WTC11 (cell line): ENCODE data around the gene METTL1. TPM values are rescaled to one million over a fixed set of nuclear protein-coding genes. Genes with fewer than 3 reads are reported as not detected.

Source experiments
- ATF1 ChIP-seq: sonication (generic); formaldehyde crosslinking; IDR thresholded peaks from 2 replicates; pipeline ENCODE4 v1.8.1; 2023; ENCODE audit warnings: mild to moderate bottlenecking, moderate library complexity, missing genetic modification reagents
- CTCF ChIP-seq: fragments of 200-600 bp; IDR thresholded peaks from 2 replicates; pipeline ENCODE4 v1.8.0; 2022; ENCODE audit warnings: antibody characterized with exemption
- ELF4 ChIP-seq: sonication (generic); formaldehyde crosslinking; IDR thresholded peaks from 2 replicates; pipeline ENCODE4 v1.8.1; 2022; ENCODE audit warnings: low read depth, mild to moderate bottlenecking, moderate library complexity, missing genetic modification reagents
- ESRRA ChIP-seq: sonication (generic); formaldehyde crosslinking; IDR thresholded peaks from 2 replicates; pipeline ENCODE4 v1.8.1; 2022; ENCODE audit warnings: mild to moderate bottlenecking, missing genetic modification reagents, borderline replicate concordance
- ETV6 ChIP-seq: sonication (generic); formaldehyde crosslinking; IDR thresholded peaks from 2 replicates; pipeline ENCODE4 v1.8.1; 2022; ENCODE audit warnings: mild to moderate bottlenecking, missing genetic modification reagents
- FOXP1 ChIP-seq: sonication (generic); formaldehyde crosslinking; IDR thresholded peaks from 2 replicates; pipeline ENCODE4 v1.8.0; 2022; ENCODE audit warnings: missing genetic modification reagents, mild to moderate bottlenecking, moderate library complexity, borderline replicate concordance
- GTF2I ChIP-seq: fragments of 250-450 bp; sonication (Bioruptor Pico); conservative IDR thresholded peaks from 2 replicates; pipeline ENCODE4 v1.4.0; 2021; ENCODE audit warnings: mild to moderate bottlenecking
- IRF1 ChIP-seq: sonication (generic); formaldehyde crosslinking; IDR thresholded peaks from 2 replicates; pipeline ENCODE4 v1.8.0; 2023; ENCODE audit warnings: missing genetic modification reagents
- IRF2 ChIP-seq: sonication (generic); formaldehyde crosslinking; IDR thresholded peaks from 2 replicates; pipeline ENCODE4 v1.8.0; 2022; ENCODE audit warnings: low read depth, missing genetic modification reagents, borderline replicate concordance
- MYBL2 ChIP-seq: sonication (generic); formaldehyde crosslinking; IDR thresholded peaks from 2 replicates; pipeline ENCODE4 v1.8.1; 2023; ENCODE audit warnings: mild to moderate bottlenecking, moderate library complexity, missing genetic modification reagents
- OVOL2 ChIP-seq: fragments of 250-450 bp; sonication (Bioruptor Pico); IDR thresholded peaks from 2 replicates; pipeline ENCODE4 v1.9.0; 2021; ENCODE audit warnings: mild to moderate bottlenecking, borderline replicate concordance
- PRDM15 ChIP-seq: sonication (generic); formaldehyde crosslinking; IDR thresholded peaks from 2 replicates; pipeline ENCODE4 v1.8.0; 2022; ENCODE audit warnings: missing genetic modification reagents
- RORB ChIP-seq: fragments of 250-450 bp; sonication (Bioruptor Pico); IDR thresholded peaks from 2 replicates; pipeline ENCODE4 v1.9.0; 2021; ENCODE audit warnings: mild to moderate bottlenecking
- TEAD4 ChIP-seq: sonication (generic); formaldehyde crosslinking; IDR thresholded peaks from 2 replicates; pipeline ENCODE4 v1.8.0; 2022; ENCODE audit warnings: mild to moderate bottlenecking, missing genetic modification reagents
- USF1 ChIP-seq: sonication (generic); formaldehyde crosslinking; IDR thresholded peaks from 2 replicates; pipeline ENCODE4 v1.8.0; 2022; ENCODE audit warnings: mild to moderate bottlenecking, missing genetic modification reagents
- ZNF232 ChIP-seq: sonication (generic); formaldehyde crosslinking; IDR thresholded peaks from 2 replicates; pipeline ENCODE4 v1.8.0; 2022; ENCODE audit warnings: mild to moderate bottlenecking, missing genetic modification reagents
- ZNF281 ChIP-seq: sonication (generic); formaldehyde crosslinking; IDR thresholded peaks from 2 replicates; pipeline ENCODE4 v1.8.0; 2023; ENCODE audit warnings: mild to moderate bottlenecking, missing genetic modification reagents
- ZNF512 ChIP-seq: sonication (generic); formaldehyde crosslinking; IDR thresholded peaks from 2 replicates; pipeline ENCODE4 v1.8.1; 2022; ENCODE audit warnings: missing genetic modification reagents, borderline replicate concordance
- total RNA-seq: library from RNA; stranded (reverse); gene quantifications from 3 replicates; pipeline ENCODE4 v1.2.3, GENCODE V29; 2021
- TF ChIP-seq, protein P1 (sequence below): sonication (generic); formaldehyde crosslinking; IDR thresholded peaks from 2 replicates; pipeline ENCODE4 v1.8.1; 2023; ENCODE audit warnings: mild to moderate bottlenecking, missing genetic modification reagents
- TF ChIP-seq, protein P2 (sequence below): sonication (generic); formaldehyde crosslinking; IDR thresholded peaks from 2 replicates; pipeline ENCODE4 v1.8.1; 2022; ENCODE audit warnings: low read depth, mild to moderate bottlenecking, moderate library complexity, missing genetic modification reagents, borderline replicate concordance
- TF ChIP-seq, protein P3 (sequence below): sonication (generic); formaldehyde crosslinking; IDR thresholded peaks from 2 replicates; pipeline ENCODE4 v1.8.1; 2023; ENCODE audit warnings: mild to moderate bottlenecking, missing genetic modification reagents
- TF ChIP-seq, protein P4 (sequence below): sonication (generic); formaldehyde crosslinking; IDR thresholded peaks from 2 replicates; pipeline ENCODE4 v1.8.0; 2022; ENCODE audit warnings: mild to moderate bottlenecking, missing genetic modification reagents

METTL1 gene
- total RNA-seq, 1 experiment from 2014 or later: 25.5 TPM

- TF ChIP-seq PRDM15 (CRISPR knock-in tag) (peak; percentile 94), FOXP1 (CRISPR knock-in tag) (peak; percentile 59; the same call in 1 of the 2 replicates), ZNF281 (CRISPR knock-in tag) (no peak), MYBL2 (CRISPR knock-in tag) (peak; percentile 88; the same call in 1 of the 2 replicates), ZNF232 (CRISPR knock-in tag) (no peak), ATF1 (CRISPR knock-in tag) (no peak; the same call in 1 of the 2 replicates), USF1 (CRISPR knock-in tag) (peak; percentile 81), IRF1 (CRISPR knock-in tag) (no peak), RORB (no peak), ZNF512 (0 out of 2 replicates have a peak, but pooled peaks have one; percentile 15), ESRRA (CRISPR knock-in tag) (no peak), TEAD4 (no peak), IRF2 (CRISPR knock-in tag) (no peak), CTCF (no peak), GTF2I (0 out of 2 replicates have a peak, but pooled peaks have one; percentile 53), ELF4 (CRISPR knock-in tag) (no peak), OVOL2 (CRISPR knock-in tag) (no peak), ETV6 (CRISPR knock-in tag) (peak; percentile 81; the same call in 1 of the 2 replicates)
- TF ChIP-seq, protein P1, sequence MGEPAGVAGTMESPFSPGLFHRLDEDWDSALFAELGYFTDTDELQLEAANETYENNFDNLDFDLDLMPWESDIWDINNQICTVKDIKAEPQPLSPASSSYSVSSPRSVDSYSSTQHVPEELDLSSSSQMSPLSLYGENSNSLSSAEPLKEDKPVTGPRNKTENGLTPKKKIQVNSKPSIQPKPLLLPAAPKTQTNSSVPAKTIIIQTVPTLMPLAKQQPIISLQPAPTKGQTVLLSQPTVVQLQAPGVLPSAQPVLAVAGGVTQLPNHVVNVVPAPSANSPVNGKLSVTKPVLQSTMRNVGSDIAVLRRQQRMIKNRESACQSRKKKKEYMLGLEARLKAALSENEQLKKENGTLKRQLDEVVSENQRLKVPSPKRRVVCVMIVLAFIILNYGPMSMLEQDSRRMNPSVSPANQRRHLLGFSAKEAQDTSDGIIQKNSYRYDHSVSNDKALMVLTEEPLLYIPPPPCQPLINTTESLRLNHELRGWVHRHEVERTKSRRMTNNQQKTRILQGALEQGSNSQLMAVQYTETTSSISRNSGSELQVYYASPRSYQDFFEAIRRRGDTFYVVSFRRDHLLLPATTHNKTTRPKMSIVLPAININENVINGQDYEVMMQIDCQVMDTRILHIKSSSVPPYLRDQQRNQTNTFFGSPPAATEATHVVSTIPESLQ (CRISPR knock-in tag): no peak
- TF ChIP-seq, protein P2, sequence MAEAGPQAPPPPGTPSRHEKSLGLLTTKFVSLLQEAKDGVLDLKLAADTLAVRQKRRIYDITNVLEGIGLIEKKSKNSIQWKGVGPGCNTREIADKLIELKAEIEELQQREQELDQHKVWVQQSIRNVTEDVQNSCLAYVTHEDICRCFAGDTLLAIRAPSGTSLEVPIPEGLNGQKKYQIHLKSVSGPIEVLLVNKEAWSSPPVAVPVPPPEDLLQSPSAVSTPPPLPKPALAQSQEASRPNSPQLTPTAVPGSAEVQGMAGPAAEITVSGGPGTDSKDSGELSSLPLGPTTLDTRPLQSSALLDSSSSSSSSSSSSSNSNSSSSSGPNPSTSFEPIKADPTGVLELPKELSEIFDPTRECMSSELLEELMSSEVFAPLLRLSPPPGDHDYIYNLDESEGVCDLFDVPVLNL (CRISPR knock-in tag): no peak
- TF ChIP-seq, protein P3, sequence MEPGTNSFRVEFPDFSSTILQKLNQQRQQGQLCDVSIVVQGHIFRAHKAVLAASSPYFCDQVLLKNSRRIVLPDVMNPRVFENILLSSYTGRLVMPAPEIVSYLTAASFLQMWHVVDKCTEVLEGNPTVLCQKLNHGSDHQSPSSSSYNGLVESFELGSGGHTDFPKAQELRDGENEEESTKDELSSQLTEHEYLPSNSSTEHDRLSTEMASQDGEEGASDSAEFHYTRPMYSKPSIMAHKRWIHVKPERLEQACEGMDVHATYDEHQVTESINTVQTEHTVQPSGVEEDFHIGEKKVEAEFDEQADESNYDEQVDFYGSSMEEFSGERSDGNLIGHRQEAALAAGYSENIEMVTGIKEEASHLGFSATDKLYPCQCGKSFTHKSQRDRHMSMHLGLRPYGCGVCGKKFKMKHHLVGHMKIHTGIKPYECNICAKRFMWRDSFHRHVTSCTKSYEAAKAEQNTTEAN (CRISPR knock-in tag): peak; percentile 64; the same call in 1 of the 2 replicates
- TF ChIP-seq, protein P4, sequence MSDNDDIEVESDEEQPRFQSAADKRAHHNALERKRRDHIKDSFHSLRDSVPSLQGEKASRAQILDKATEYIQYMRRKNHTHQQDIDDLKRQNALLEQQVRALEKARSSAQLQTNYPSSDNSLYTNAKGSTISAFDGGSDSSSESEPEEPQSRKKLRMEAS: peak; percentile 100
Measured at GRCh38 chr12:57771873-57772428, at the start of gene METTL1 (continued).
